A549 (cell line): ENCODE measurements around the gene LRP1.

Source experiments
- BCL3 ChIP-seq: fragments of >200 bp; sonication (Bioruptor Twin); formaldehyde crosslinking; IDR thresholded peaks from 3 replicates; pipeline ENCODE4 v1.6.1; 2016
- CTCF ChIP-seq: fragments of >200 bp; sonication (Bioruptor Twin); formaldehyde crosslinking; IDR thresholded peaks from 3 replicates; pipeline ENCODE4 v1.5.1; 2016
- EP300 ChIP-seq, 2 experiments: fragments of >200 bp; sonication (Bioruptor Twin); formaldehyde crosslinking; IDR thresholded peaks; 2 replicates in 1 of 2; 3 replicates in 1 of 2; pipeline ENCODE4 v1.6.1; 2016 to 2017
- FOXS1 ChIP-seq: fragments of 250-450 bp; sonication (Bioruptor Pico); IDR thresholded peaks from 2 replicates; pipeline ENCODE4 v1.5.0; 2020; ENCODE audit warnings: mild to moderate bottlenecking, moderate library complexity
- MYC ChIP-seq: IDR thresholded peaks from 2 replicates; pipeline ENCODE4 v1.6.1; 2012; ENCODE audit warnings: mild to moderate bottlenecking, inconsistent platforms, low read length, improper control_type of control experiment, borderline replicate concordance
- POLR2A ChIP-seq: IDR thresholded peaks from 2 replicates; pipeline ENCODE4 v1.6.1; 2012; ENCODE audit warnings: mild to moderate bottlenecking, low read length
- RAD21 ChIP-seq, 2 experiments: fragments of >200 bp in 1 of 2; sonication (Bioruptor Twin) in 1 of 2; formaldehyde crosslinking in 1 of 2; IDR thresholded peaks in 1 of 2; conservative IDR thresholded peaks in 1 of 2; 2 replicates in 1 of 2; 3 replicates in 1 of 2; pipeline ENCODE4 v1.6.1; 2012 to 2018; ENCODE audit warnings: inconsistent platforms in 1 of 2
- TF ChIP-seq, protein P1 (sequence below): IDR thresholded peaks from 2 replicates; pipeline ENCODE4 v1.6.1; 2012

DNA sequence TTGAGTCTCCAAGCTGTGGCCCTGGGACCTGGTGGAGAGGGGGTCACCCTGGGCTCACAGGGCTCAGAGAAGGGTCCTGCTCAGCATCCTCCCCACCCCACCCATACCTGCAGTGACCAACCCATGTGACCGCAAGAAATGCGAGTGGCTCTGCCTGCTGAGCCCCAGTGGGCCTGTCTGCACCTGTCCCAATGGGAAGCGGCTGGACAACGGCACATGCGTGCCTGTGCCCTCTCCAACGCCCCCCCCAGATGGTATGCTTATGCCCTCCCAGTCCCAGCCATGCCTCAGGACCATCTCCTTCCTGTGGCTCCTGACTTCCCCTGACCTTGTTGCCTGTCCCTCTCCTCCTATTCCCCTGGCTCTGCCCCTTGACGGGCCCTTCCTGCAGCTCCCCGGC lies 81.6 kb downstream of the LRP1 start:
- TF ChIP-seq CTCF (no peak), RAD21 (conservative IDR thresholded peaks at IDR 0.05 in 1 of 2, IDR thresholded peaks at IDR 0.05 in 1 of 2) (no peak), FOXS1 (CRISPR knock-in tag) (no peak), BCL3 (no peak), MYC (no peak), EP300 (IDR thresholded peaks at IDR 0.05) (no peak), POLR2A (no peak)
- TF ChIP-seq, protein P1, sequence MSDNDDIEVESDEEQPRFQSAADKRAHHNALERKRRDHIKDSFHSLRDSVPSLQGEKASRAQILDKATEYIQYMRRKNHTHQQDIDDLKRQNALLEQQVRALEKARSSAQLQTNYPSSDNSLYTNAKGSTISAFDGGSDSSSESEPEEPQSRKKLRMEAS, result no peak
